ENCODE measurements around the gene TCEAL9.

DNA sequence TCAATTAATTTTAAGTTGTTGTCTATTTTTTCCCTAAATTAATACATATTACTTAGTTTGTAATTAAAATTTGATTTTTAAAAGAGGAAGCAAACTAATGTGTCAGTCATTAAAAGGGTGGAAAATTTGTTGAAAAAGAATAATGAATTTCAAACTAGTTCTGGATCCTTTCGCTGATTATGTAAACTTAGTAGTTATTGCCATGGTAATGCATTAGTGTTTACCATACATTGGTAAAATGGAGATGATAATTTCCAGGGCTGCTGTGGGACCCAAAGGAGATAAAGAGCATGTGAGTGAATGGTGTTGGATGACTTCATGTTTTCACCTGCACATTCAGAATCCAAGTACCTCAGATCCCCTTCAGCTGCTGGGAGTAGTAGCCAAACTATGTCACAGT lies 26.6 kb downstream of the TCEAL9 start:
- no peak for TF ChIP-seq EZH2phosphoT487 (IDR thresholded peaks at IDR 0.05; ENCODE audit: borderline replicate concordance)
- TF ChIP-seq, protein P1, sequence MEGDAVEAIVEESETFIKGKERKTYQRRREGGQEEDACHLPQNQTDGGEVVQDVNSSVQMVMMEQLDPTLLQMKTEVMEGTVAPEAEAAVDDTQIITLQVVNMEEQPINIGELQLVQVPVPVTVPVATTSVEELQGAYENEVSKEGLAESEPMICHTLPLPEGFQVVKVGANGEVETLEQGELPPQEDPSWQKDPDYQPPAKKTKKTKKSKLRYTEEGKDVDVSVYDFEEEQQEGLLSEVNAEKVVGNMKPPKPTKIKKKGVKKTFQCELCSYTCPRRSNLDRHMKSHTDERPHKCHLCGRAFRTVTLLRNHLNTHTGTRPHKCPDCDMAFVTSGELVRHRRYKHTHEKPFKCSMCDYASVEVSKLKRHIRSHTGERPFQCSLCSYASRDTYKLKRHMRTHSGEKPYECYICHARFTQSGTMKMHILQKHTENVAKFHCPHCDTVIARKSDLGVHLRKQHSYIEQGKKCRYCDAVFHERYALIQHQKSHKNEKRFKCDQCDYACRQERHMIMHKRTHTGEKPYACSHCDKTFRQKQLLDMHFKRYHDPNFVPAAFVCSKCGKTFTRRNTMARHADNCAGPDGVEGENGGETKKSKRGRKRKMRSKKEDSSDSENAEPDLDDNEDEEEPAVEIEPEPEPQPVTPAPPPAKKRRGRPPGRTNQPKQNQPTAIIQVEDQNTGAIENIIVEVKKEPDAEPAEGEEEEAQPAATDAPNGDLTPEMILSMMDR (conservative IDR thresholded peaks at IDR 0.05; ENCODE audit: low read length) = no peak

All from Loucy (cell line).